NCI-H82 treated with DMSO at 0.1 percent for 48 hours (cell line): ENCODE measurements around the gene ACAP3.

Experiments used
- DNase-seq: peaks from one replicate; lab custom pipeline; 2025; ENCODE audit not compliant: unreplicated experiment; lab: John Stamatoyannopoulos, UW

ACAP3 gene

GRCh38 chr1:1287288-1288110, 20.2 kb downstream of the ACAP3 start:
- DNase-seq = no peak

- DNase-seq = no peak
Observed at GRCh38 chr1:1286313-1287261, 21.1 kb downstream of the ACAP3 start.

- no peak for DNase-seq
Observed at GRCh38 chr1:1285611-1286311, 22.0 kb downstream of the ACAP3 start.

GRCh38 chr1:1285102-1285571, 22.6 kb downstream of the ACAP3 start:
- DNase-seq = no peak

GRCh38 chr1:1284221-1285101, 23.3 kb downstream of the ACAP3 start:
- DNase-seq = no peak

GRCh38 chr1:1283821-1284220, 23.9 kb downstream of the ACAP3 start:
- no peak for DNase-seq

GRCh38 chr1:1282998-1283397, 24.7 kb downstream of the ACAP3 start:
- DNase-seq = no peak

GRCh38 chr1:1281533-1282321, 26.0 kb downstream of the ACAP3 start:
- DNase-seq = no peak

- no peak for DNase-seq
Observed at GRCh38 chr1:1280782-1281481, 26.8 kb downstream of the ACAP3 start.

- no peak for DNase-seq
Observed at GRCh38 chr1:1279028-1279427, 28.7 kb downstream of the ACAP3 start.

GRCh38 chr1:1278620-1279019, 29.1 kb downstream of the ACAP3 start:
- DNase-seq = no peak

GRCh38 chr1:1275836-1276235, 31.9 kb downstream of the ACAP3 start:
- DNase-seq = no peak

GRCh38 chr1:1274931-1275431, 32.7 kb downstream of the ACAP3 start:
- DNase-seq = no peak

GRCh38 chr1:1274299-1274930, 33.3 kb downstream of the ACAP3 start:
- DNase-seq = no peak

GRCh38 chr1:1273512-1274298, 34.0 kb downstream of the ACAP3 start, which contains the start of gene UBE2J2:
Gene UBE2J2, minus strand, starts transcription at chr1:1273854. Its CDS starts 5,862 bp downstream, at chr1:1267992.
- peak; percentile 71 for DNase-seq

GRCh38 chr1:1273209-1273511, 34.6 kb downstream of the ACAP3 start:
- DNase-seq = no peak
